Myocyte (in vitro differentiated cells): ENCODE results near the gene UBE3B. TPM values are rescaled to one million over a fixed set of nuclear protein-coding genes. Genes with fewer than 3 reads are reported as not detected.

ENCODE experiments used
- DNase-seq: peaks from one replicate; pipeline ENCODE4 v3.0.0-alpha.2; 2012; ENCODE audit warnings: low read depth
- total RNA-seq: library from RNA; depleted of rRNA; stranded (reverse); fragments of >200 nt; gene quantifications from 2 replicates; pipeline ENCODE4 v1.2.3, GENCODE V29; 2014

UBE3B gene
- total RNA-seq, 1 donor from 2014 or later = 47.3 TPM

DNA sequence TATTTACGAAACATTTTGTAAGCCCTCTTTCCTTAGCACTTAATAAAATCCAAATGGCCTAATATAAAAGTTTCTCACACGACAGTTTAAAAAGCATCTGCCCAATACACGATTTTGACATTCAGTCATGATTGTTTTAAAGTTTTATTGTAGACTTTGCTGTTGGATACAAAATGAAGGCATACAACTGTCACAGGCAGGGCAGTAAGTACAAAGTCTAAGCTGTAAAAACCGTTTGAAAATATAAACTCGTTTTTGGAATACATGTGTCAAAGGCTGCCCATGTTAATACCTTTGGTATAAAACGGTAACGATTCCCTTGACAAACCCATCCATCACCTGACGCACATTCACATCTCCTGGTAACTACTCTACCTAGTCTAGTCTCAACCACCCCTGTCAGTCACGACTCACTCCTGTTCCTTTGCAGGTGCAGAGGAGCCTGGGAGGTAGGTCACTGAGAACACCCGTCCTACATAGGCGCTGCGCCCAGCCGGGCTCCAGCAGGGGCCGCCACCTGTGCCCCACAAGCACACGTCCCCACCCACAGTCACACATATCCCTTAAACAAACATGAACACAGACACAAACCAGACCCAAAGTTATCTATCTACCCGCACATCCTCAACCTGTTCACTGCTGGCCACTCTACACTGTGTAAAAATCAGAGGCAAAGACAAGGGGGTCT, 27.4 kb upstream of the UBE3B start:
- DNase-seq = no peak

GRCh38 chr12:109450980-109451379, 26.5 kb upstream of the UBE3B start:
- no peak for DNase-seq

DNA sequence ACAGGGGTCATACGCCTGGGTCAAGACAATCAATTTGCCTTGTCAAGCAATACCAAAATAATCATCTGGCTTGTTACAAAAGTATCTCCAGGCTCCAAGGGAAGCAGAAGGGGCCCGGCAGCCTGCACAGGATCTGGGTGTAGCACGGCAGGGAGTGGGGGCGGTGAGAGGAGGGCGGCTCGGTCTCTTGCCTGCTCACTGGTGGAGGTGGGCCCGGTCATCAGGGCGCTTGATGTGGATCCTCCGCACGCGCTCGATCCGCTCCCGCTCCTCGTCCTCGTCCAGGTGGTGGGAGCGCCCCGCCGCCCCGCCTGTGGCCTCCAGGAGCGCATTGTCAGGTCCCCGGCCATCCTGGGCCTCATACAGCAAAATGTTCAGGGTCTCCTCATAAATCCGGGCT, 26.0 kb upstream of the UBE3B start:
- DNase-seq = no peak

GRCh38 chr12:109452489-109452888, 24.9 kb upstream of the UBE3B start:
- no peak for DNase-seq

DNA sequence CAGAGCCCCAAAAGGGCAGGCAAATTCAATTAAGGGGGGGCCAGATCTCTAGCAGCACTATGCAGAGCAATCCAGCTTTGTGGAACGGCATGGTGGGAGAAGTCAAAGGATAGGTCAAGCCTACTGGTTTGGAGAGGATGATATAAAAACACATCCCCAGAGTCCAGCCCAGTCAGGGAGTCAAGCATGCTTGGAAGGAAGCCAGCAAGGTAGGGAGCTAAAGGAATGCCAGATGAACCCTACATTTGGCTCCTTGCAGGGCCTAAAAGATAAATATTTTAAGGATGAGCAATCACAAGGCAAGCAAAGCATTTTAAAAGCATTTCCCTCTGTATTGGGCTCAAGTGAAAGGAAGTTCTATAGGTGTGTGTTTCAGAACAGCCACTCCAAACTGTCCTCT, 21.7 kb upstream of the UBE3B start:
- no peak for DNase-seq

DNA sequence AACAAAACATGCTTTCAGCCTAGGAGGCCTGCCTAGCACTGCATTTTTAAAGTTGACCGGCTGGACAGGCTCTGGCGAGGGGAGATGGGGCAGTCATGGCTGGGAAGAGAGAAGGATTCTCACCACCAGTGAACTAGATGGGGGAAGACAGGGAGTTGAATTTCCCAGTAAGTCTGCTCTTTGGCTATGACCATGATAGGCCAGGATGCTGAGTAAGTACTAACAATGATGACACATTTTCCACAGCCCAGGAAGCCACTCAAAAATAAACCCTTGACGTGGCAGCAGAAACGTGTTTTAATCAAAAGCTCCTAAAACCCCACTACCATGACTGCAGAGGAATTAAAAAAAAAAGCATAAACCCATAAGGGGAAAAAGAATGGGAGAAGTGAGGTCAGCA, 19.3 kb upstream of the UBE3B start:
- no peak for DNase-seq

DNA sequence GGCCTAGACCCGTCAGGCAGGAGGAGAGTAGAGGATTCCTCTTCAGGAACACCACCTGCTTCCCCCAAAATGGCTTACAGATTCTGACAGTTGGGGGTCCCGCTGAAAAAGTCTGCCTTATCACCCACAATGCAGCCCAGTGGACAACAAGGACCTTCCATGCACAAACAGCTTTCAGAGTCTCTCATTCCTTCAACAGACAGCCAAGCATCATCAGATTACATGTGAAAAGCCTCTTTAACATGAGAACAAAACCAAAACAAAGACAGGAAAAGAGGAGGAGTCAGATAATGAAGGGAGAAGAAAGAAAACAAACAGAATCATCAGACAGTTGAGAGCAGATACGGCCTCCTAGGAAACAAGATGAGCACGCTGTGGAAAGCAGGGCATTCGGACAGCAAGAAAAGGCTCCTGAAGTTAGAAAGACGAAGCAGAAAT, 18.6 kb upstream of the UBE3B start:
- peak; percentile 32 for DNase-seq

- no peak for DNase-seq
These were observed 18.2 kb upstream of the UBE3B start for GRCh38 chr12:109459247-109459646.

DNA sequence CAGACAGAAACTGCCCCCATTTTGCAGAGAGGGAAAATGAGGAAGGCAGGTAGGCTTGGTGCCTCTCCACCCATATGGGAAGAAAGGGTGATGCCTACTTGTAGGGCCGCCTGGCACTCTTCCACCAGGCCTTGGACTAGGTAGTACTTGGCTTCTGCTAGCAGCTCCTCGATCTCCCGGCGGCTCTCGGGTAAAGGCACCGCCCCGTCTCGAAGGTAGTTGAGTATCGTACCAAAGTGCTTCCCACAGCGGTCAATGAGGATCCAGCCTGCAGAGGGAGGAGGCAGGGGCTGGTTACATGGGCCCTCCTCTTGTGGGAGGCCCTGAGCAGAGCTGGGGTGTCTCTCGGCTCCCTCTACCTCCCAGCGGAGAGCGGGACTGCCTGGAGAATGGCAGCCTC, 16.9 kb upstream of the UBE3B start:
- DNase-seq = no peak

- DNase-seq = peak; percentile 52
These were observed 16.2 kb upstream of the UBE3B start for GRCh38 chr12:109461049-109461845.

GRCh38 chr12:109461846-109462756, 15.3 kb upstream of the UBE3B start:
- DNase-seq = peak; percentile 94

GRCh38 chr12:109462868-109463692, 14.4 kb upstream of the UBE3B start:
- DNase-seq = peak; percentile 98

- DNase-seq = peak; percentile 36
These were observed 13.7 kb upstream of the UBE3B start for GRCh38 chr12:109463756-109464155.

DNA sequence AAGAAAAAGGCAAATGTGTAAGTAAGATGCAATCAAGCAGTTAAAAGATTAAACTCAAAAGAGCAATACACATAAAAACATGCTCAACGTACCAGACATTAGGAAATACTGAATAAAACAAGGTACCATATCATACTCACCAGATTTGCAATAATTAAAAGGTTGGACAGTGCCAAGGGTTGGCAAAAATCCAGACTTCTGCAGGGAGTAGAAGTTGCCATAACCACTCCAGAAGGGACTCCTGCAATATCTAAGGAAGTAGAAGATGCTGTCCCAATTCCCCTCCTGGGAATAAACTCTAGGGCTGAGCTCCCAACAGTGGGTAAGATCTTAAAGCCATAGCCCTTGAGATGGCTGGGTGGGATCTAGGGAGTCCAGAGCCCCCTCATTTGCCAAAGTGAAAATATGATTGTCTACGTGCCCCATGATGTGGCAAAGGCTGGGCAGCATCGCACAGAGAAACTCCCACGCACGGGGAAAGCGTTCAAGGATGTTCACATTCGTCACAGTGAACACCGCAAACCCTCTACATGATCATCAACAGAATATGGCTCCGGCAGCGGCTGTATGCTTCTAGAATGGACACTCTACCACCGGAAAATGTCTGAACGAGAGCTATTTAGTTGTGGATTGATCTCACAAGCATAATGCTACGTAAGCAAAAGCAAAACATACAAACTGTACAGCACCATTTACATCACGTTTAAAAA, 12.6 kb upstream of the UBE3B start:
- DNase-seq = no peak

DNA sequence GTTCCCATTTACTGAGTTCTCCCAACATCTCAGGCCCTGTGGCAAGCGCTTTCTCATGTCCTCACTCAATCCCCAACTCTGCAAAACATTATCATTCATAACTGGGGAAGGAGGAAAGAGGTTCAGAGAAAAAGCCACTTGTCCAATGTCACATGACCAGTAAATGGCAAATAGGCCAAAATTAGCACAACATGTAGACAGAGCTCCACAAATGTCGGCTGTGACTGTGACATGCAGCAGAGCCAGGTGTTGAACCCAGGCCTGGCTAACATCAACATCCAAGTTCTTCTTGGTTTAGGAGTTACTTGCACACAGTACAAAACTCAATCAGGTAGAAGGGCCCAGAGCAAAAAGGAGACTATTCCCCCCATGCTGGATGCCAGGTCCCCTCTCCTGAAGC, 11.1 kb upstream of the UBE3B start:
- DNase-seq = peak; percentile 33

DNA sequence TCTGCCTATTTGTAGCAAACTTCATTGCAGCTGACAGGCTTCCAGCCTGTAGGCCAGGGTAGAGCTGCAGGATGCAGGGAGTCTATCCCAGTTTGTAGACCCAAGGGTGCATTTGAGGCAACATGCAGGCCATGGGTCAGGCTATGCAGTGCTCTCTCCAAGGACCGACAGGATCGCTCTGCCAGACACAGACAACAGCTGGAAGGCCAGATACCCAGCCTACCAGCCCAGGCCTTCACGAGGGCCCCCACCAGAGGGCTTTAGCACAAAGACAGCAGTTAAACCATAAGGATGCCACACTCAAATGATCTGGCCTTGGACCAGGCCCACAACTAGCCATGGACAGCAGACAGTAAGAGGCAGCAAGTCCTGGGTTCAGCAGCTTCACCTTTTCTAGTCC, 10.6 kb upstream of the UBE3B start:
- DNase-seq = peak; percentile 66

DNA sequence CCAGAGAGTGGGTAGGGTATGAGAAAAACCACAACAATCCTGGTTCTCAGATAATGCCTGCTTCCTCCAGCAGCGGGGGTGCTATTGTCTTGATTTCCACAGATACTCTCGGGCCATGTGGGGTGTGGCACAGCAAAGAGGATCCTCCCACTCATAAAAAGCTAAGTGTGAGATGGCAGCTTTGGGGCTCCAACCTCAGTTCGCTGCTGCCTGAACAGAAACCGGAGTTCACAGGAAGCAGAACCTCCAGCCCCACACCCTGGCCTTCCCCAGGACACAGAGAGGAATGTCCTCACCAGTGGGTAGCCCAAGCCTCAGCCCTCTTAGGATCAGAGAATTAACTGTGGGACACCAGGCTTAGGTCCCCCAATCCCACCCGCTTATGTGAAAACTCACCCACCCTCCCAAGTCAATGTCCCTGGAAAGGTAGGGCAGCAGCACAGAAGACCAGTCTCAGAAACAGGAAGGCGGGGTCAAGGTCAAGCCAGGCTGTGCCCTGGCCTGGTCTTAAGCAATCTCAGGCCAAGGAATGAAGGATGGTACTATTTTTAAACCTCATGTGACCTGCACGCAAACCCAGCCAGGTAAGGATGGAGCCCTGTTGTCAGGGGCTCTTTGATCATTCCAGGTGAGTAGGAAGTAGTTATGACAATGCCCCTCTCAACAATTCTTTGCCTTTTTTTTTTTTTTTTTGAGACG, 9.3 kb upstream of the UBE3B start:
- DNase-seq = no peak

DNA sequence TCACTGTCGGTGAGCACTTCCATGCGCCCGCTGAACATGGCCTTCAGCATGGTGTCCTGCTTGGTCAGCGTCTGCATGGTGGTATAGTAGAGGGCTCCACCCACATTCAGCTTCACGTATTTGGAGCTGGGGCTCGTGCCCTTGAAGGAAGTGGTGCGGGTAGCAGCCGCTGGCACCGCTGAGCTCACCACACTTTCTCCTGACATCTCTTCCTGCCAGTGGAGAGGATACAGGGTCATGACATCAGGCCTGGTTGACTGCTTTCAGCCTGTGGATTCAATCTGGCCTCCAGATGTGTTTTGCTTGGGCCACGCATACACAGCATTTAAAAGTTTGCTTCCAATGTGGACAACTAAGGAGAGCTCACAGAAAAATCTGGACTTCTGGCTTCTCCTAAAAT, 7.9 kb upstream of the UBE3B start:
- DNase-seq = no peak

GRCh38 chr12:109473006-109473405, 4.4 kb upstream of the UBE3B start:
- no peak for DNase-seq
